A673 (cell line): ENCODE measurements around the gene TTC28. TPM values are rescaled to one million over a fixed set of nuclear protein-coding genes. Genes with fewer than 3 reads are reported as not detected.

ENCODE experiments used
- BruUV-seq: library from RNA; stranded (reverse); fragments of 400-500 nt; replicated peaks from 2 replicates; lab custom pipeline; 2021; lab: Mats Ljungman, UMichigan
- CTCF ChIA-PET: fragments of 300-600 bp; sonication (Branson Sonifier 250); formaldehyde crosslinking; loops from one replicate; lab custom pipeline; 2022; ENCODE audit warnings: antibody characterized with exemption; lab: Charles Lee
- POLR2A ChIA-PET: fragments of 300-600 bp; sonication (Branson Sonifier 250); formaldehyde crosslinking; loops from one replicate; lab custom pipeline; 2022; ENCODE audit warnings: antibody characterized with exemption; ENCODE audit not compliant: low non-redundant PET; lab: Charles Lee
- DNase-seq: peaks from one replicate; pipeline ENCODE4 v3.0.0-alpha.2; 2015; ENCODE audit warnings: low spot score
- H3K27ac ChIP-seq: fragments of 200-600 bp; sonication (generic); 2 replicates; pipeline ENCODE4 v1.5.1; 2016; ENCODE audit warnings: mixed run types, low read depth, mild to moderate bottlenecking, mixed read lengths, antibody characterized with exemption, low read length; ENCODE audit not compliant: poor library complexity, severe bottlenecking
- H3K27me3 ChIP-seq: fragments of 200-600 bp; sonication (generic); replicated peaks from 2 replicates; pipeline ENCODE4 v1.6.1; 2017; ENCODE audit warnings: mixed run types, low read depth, mild to moderate bottlenecking, mixed read lengths, antibody characterized with exemption, low read length; ENCODE audit not compliant: insufficient read depth, poor library complexity
- H3K36me3 ChIP-seq: fragments of 200-600 bp; sonication (generic); 2 replicates; pipeline ENCODE4 v1.6.1; 2016; ENCODE audit warnings: mixed run types, mild to moderate bottlenecking, mixed read lengths, antibody characterized with exemption, low read length; ENCODE audit not compliant: insufficient read depth, poor library complexity, severe bottlenecking
- H3K4me1 ChIP-seq: fragments of 200-600 bp; sonication (generic); 2 replicates; pipeline ENCODE4 v1.6.1; 2017; ENCODE audit warnings: mixed run types, mild to moderate bottlenecking, mixed read lengths, antibody characterized with exemption, low read length; ENCODE audit not compliant: insufficient read depth, poor library complexity, severe bottlenecking
- H3K4me3 ChIP-seq: fragments of 200-600 bp; sonication (generic); 2 replicates; pipeline ENCODE4 v1.5.1; 2016; ENCODE audit warnings: low read depth, mixed run types, mild to moderate bottlenecking, mixed read lengths, low read length; ENCODE audit not compliant: poor library complexity, severe bottlenecking
- H3K9me3 ChIP-seq: fragments of 200-600 bp; sonication (generic); 2 replicates; pipeline ENCODE4 v1.6.1; 2016; ENCODE audit warnings: mixed run types, low read depth, mild to moderate bottlenecking, mixed read lengths, antibody characterized with exemption, low read length; ENCODE audit not compliant: poor library complexity, severe bottlenecking
- EZH2 ChIP-seq: fragments of 200-600 bp; sonication (generic); IDR thresholded peaks from 2 replicates; pipeline ENCODE4 v1.6.1; 2017; ENCODE audit warnings: borderline replicate concordance, low read depth, mild to moderate bottlenecking, mixed read lengths, antibody characterized with exemption, low read length; ENCODE audit not compliant: poor library complexity, severe bottlenecking
- intact Hi-C: fragments of 100-400 bp; cut with micrococcal nuclease; formaldehyde crosslinking; loops from one replicate; pipeline ENCODE4 v1.10.0; 2022; ENCODE audit not compliant: unreplicated experiment
- total RNA-seq: library from RNA; stranded (reverse); gene quantifications from 2 replicates; pipeline ENCODE4 v1.2.3, GENCODE V29; 2021
- TF ChIP-seq, protein P1 (sequence below): fragments of 300-800, 200-600 bp; sonication (generic); conservative IDR thresholded peaks from 2 replicates; pipeline ENCODE4 v1.5.1; 2017; ENCODE audit warnings: low read depth, mild to moderate bottlenecking, antibody characterized with exemption, low read length, moderate library complexity, mixed read lengths

TTC28 gene
- total RNA-seq, 1 experiment from 2014 or later: 48.7 TPM

- CTCF ChIA-PET: no interaction called here
- DNase-seq: no peak
- no TSS peak for BruUV-seq
Observed at GRCh38 chr22:28097627-28098026, 582.0 kb downstream of the TTC28 start.

DNA sequence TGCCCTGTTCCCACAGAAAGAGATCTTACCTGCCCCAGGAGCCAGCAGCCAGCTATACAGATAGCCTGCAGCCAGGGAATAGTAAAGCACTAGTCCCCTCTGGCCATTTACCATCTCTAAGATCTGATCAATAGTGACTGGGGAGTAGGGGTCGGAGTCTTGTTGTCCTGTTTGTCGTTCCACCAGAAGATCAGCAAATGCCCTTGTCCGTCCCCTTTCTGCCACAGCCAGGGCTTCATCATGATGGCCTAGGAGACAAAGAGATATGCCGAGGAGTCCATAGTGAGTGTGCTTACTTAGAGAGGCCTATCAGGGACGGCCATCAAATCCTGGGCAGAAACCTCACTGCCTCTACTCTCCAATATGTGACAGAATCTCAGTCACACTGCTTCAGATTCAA, 583.5 kb downstream of the TTC28 start:
- POLR2A ChIA-PET: no interaction called here
- CTCF ChIA-PET: no interaction called here
- intact Hi-C loops: no loop called here
- no peaks in the 10 kb centered on the region for H3K27me3 ChIP-seq
- no peaks in the 10 kb centered on the region for H3K9me3 ChIP-seq
- no peak for DNase-seq
- peaks cover 17% of the 10 kb centered on the region for H3K4me1 ChIP-seq
- no peak overlapping the region for H3K27ac ChIP-seq
- TF ChIP-seq, protein P1, sequence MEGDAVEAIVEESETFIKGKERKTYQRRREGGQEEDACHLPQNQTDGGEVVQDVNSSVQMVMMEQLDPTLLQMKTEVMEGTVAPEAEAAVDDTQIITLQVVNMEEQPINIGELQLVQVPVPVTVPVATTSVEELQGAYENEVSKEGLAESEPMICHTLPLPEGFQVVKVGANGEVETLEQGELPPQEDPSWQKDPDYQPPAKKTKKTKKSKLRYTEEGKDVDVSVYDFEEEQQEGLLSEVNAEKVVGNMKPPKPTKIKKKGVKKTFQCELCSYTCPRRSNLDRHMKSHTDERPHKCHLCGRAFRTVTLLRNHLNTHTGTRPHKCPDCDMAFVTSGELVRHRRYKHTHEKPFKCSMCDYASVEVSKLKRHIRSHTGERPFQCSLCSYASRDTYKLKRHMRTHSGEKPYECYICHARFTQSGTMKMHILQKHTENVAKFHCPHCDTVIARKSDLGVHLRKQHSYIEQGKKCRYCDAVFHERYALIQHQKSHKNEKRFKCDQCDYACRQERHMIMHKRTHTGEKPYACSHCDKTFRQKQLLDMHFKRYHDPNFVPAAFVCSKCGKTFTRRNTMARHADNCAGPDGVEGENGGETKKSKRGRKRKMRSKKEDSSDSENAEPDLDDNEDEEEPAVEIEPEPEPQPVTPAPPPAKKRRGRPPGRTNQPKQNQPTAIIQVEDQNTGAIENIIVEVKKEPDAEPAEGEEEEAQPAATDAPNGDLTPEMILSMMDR: no peak
- TF ChIP-seq EZH2: no peak
- no peak overlapping the region for H3K4me3 ChIP-seq
- BruUV-seq: no TSS peak
- no peaks in the 10 kb centered on the region for H3K36me3 ChIP-seq

More at GRCh38 chr22:28097627-28098026, 582.0 kb downstream of the TTC28 start:
- no peak overlapping the region for H3K27ac ChIP-seq
- TF ChIP-seq, protein P1: no peak
- TF ChIP-seq EZH2: no peak
- H3K27me3 ChIP-seq: no peaks in the 10 kb centered on the region
- POLR2A ChIA-PET: no interaction called here
- H3K36me3 ChIP-seq: no peaks in the 10 kb centered on the region
- intact Hi-C loops: no loop called here
- H3K9me3 ChIP-seq: no peaks in the 10 kb centered on the region
- no peak overlapping the region for H3K4me3 ChIP-seq
- peaks cover 17% of the 10 kb centered on the region for H3K4me1 ChIP-seq

DNA sequence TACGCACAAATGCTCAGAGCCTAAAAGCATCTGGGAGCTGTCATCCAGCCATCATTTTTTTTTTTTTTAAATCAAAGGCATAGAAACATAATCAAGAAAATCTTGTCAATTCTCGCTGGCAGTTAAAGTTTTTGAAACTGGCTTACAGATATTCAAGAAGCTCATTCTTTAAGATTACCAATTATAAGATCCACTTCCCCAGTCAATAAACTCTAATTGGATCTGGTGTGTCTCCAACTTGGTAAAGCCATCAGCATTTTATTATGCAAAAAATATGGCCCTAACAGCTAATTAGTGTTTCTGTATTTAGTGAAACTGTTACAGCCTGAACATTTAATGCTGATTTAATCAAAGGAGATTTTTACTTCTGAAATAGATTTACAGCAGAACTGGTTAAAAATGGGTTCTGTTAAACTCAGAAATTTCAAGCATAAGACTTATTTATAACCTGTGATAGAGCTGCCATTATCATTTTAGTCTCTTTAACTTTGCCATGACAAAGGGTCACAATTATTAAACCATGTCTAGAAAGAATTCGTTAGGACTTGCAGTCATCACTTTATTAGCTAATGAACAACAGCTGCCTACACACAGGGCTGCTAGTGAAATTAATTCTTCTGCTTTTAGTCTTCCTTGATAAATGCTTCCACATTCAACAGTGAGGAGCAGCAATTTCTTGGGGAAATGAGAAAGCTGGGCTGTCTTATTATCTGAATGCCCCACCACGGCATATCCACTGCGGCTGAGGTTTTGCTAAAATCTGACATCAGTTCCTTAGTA, 584.1 kb downstream of the TTC28 start:
- BruUV-seq: no TSS peak
- ChIA-PET POLR2A (interaction anchor here (0.5 kb wide), 1 partner anchor 1137 kb away, joined by 4 read pairs; no protein-coding TSS in a partner anchor), CTCF (no interaction called here)
- TF ChIP-seq EZH2: no peak
- TF ChIP-seq, protein P1: no peak
- Histone ChIP-seq H3K36me3 (no peaks in the 10 kb centered on the region), H3K27ac (no peak overlapping the region), H3K27me3 (no peaks in the 10 kb centered on the region), H3K4me1 (peaks cover 17% of the 10 kb centered on the region), H3K9me3 (no peaks in the 10 kb centered on the region), H3K4me3 (no peak overlapping the region)
- intact Hi-C loops: no loop called here
- no peak for DNase-seq
